Glomerular endothelial cell (primary cell): ENCODE data around the gene GXYLT2. TPM values are rescaled to one million over a fixed set of nuclear protein-coding genes. Genes with fewer than 3 reads are reported as not detected.
"Not testable (repeated sequence)": the region's sequence is repeated elsewhere in the genome, so short reads cannot be mapped to it uniquely, and the experiment has no call there.

Source experiments
- DNase-seq: peaks from one replicate; pipeline ENCODE4 v3.0.0-alpha.2; 2011; ENCODE audit warnings: low read depth, low spot score; ENCODE audit errors: extremely low read depth
- total RNA-seq: library from RNA; depleted of rRNA; stranded (reverse); fragments of >200 nt; gene quantifications from 2 replicates; pipeline ENCODE4 v1.2.3, GENCODE V29; 2015

The GXYLT2 gene
- total RNA-seq, 1 donor from 2014 or later = 4.8 TPM

GRCh38 chr3:72928781-72929735 lies 41.2 kb downstream of the GXYLT2 start:
- not testable (repeated sequence) for DNase-seq

GRCh38 chr3:72930754-72931153 lies 42.9 kb downstream of the GXYLT2 start:
- DNase-seq = no peak

- DNase-seq = no peak
These were observed 44.6 kb downstream of the GXYLT2 start for GRCh38 chr3:72932416-72932815.

GRCh38 chr3:72938471-72939265 lies 50.8 kb downstream of the GXYLT2 start:
- DNase-seq = peak; percentile 31

- DNase-seq = no peak
These were observed 53.4 kb downstream of the GXYLT2 start for GRCh38 chr3:72941245-72941644.

- DNase-seq = no peak
These were observed 54.6 kb downstream of the GXYLT2 start for GRCh38 chr3:72942427-72942826.

- DNase-seq = no peak
These were observed 56.9 kb downstream of the GXYLT2 start for GRCh38 chr3:72944696-72945095.

- no peak for DNase-seq
These were observed 60.1 kb downstream of the GXYLT2 start for GRCh38 chr3:72947715-72948490.

GRCh38 chr3:72949016-72949415 lies 61.2 kb downstream of the GXYLT2 start:
- no peak for DNase-seq

- no peak for DNase-seq
These were observed 62.5 kb downstream of the GXYLT2 start for GRCh38 chr3:72950372-72950771.

- no peak for DNase-seq
These were observed 63.0 kb downstream of the GXYLT2 start for GRCh38 chr3:72950801-72951200.

- DNase-seq = no peak
These were observed 63.4 kb downstream of the GXYLT2 start for GRCh38 chr3:72951259-72951722.

GRCh38 chr3:72953325-72953956 lies 65.6 kb downstream of the GXYLT2 start:
- no peak for DNase-seq

GRCh38 chr3:72957297-72957696 lies 69.5 kb downstream of the GXYLT2 start:
- DNase-seq = no peak

GRCh38 chr3:72959336-72959735 lies 71.5 kb downstream of the GXYLT2 start:
- no peak for DNase-seq

GRCh38 chr3:72960812-72961518 lies 73.1 kb downstream of the GXYLT2 start:
- DNase-seq = no peak

GRCh38 chr3:72961752-72962151 lies 73.9 kb downstream of the GXYLT2 start:
- no peak for DNase-seq

- DNase-seq = no peak
These were observed 74.5 kb downstream of the GXYLT2 start for GRCh38 chr3:72962317-72962716.

- no peak for DNase-seq
These were observed 76.8 kb downstream of the GXYLT2 start for GRCh38 chr3:72964633-72965032.

GRCh38 chr3:72968266-72968664 lies 80.4 kb downstream of the GXYLT2 start:
- DNase-seq = no peak
